Gastroesophageal sphincter (tissue), 4 donors: ENCODE data around the gene NOTO. TPM values are rescaled to one million over a fixed set of nuclear protein-coding genes. Genes with fewer than 3 reads are reported as not detected.

Source experiments
- ATAC-seq: fragments of 150-250 bp; one replicate; pipeline ENCODE4 v1.9.1; 2016; ENCODE audit warnings: mild to moderate bottlenecking, moderate library complexity
- H3K27ac ChIP-seq, 4 donors: fragments of 200-600 bp; sonication (generic) in 3 of 4; 1 replicate in 3 of 4; 2 replicates in 1 of 4; pipeline ENCODE4 v1.5.1; 2016 to 2019
- H3K27me3 ChIP-seq: fragments of 200-600 bp; sonication (generic); one replicate; pipeline ENCODE4 v1.5.1; 2019
- H3K36me3 ChIP-seq, 2 donors: fragments of 200-600 bp; sonication (generic); one replicate each; pipeline ENCODE4 v1.5.1; 2019; ENCODE audit warnings: control low read depth in 1 of 2
- H3K4me1 ChIP-seq, 3 donors: fragments of 200-600 bp; sonication (generic); 1 replicate in 2 of 3; 2 replicates in 1 of 3; pipeline ENCODE4 v1.5.1; 2016 to 2019; ENCODE audit warnings: control low read depth in 2 of 3
- H3K4me3 ChIP-seq, 2 donors: fragments of 200-600 bp; sonication (generic); one replicate each; pipeline ENCODE4 v1.5.1; 2019; ENCODE audit warnings: mild to moderate bottlenecking in 1 of 2, moderate library complexity in 1 of 2
- H3K9me3 ChIP-seq, 3 donors: fragments of 200-600 bp; sonication (generic); one replicate each; pipeline ENCODE4 v1.5.1; 2017 to 2019; ENCODE audit warnings: control low read depth in 2 of 3
- EP300 ChIP-seq: sonication (generic); formaldehyde crosslinking; IDR thresholded peaks from one replicate; pipeline ENCODE4 v1.6.1; 2017; ENCODE audit warnings: antibody characterized with exemption, mild to moderate bottlenecking
- POLR2A ChIP-seq, 2 donors: fragments of 450-650 bp; IDR thresholded peaks; one replicate each; pipeline ENCODE4 v1.6.1; 2017; ENCODE audit warnings: antibody characterized with exemption in 2 of 2, mild to moderate bottlenecking in 2 of 2, moderate library complexity in 1 of 2
- POLR2AphosphoS5 ChIP-seq: sonication (generic); formaldehyde crosslinking; IDR thresholded peaks from one replicate; pipeline ENCODE4 v1.6.1; 2017; ENCODE audit warnings: antibody characterized with exemption
- WGBS, 2 donors: methylation state at CpG; one replicate each; pipeline ENCODE4 v1.1.5; 2018; ENCODE audit warnings: low coverage in 1 of 2; 5-methylcytosine and 5-hydroxymethylcytosine counted together
- total RNA-seq, 4 donors: library from RNA; depleted of rRNA; stranded (reverse); fragments of >200 nt; gene quantifications; one replicate each; pipeline ENCODE4 v1.1.0, GENCODE V29; 2016
- TF ChIP-seq, protein P1 (sequence below), 4 experiments: fragments of 200-600 bp in 2 of 4; fragments of 450-650 bp in 2 of 4; sonication (generic) in 1 of 4; IDR thresholded peaks; one replicate each; pipeline ENCODE4 v1.5.1; 2017 to 2019; ENCODE audit warnings: antibody characterized with exemption in 4 of 4, mild to moderate bottlenecking in 2 of 4, moderate library complexity in 2 of 4

NOTO gene
- total RNA-seq, 4 donors from 2014 or later, result not detected

- no peak overlapping the region for H3K4me3 ChIP-seq
- no peak for ATAC-seq
- 44 to 64% methylated on average over 1 of the region's 1 CpG for WGBS, 2 donors
These were observed 34.8 kb downstream of the NOTO start for GRCh38 chr2:73237168-73237567.

GRCh38 chr2:73238149-73238548, 35.8 kb downstream of the NOTO start:
- Histone ChIP-seq H3K4me3 (no peak overlapping the region), H3K27me3 (no peaks in the 10 kb centered on the region), H3K27ac (no peak overlapping the region), H3K4me1 (peaks cover 0 to 51% (median 12%) of the 10 kb centered on the region in 3 donors), H3K36me3 (peaks cover 0 to 52% of the 10 kb centered on the region in 2 donors), H3K9me3 (no peaks in the 10 kb centered on the region)
- ATAC-seq, result no peak
- 40 to 44% methylated on average over 1 to 2 of the region's 3 CpGs for WGBS, 2 donors
- TF ChIP-seq, protein P1, sequence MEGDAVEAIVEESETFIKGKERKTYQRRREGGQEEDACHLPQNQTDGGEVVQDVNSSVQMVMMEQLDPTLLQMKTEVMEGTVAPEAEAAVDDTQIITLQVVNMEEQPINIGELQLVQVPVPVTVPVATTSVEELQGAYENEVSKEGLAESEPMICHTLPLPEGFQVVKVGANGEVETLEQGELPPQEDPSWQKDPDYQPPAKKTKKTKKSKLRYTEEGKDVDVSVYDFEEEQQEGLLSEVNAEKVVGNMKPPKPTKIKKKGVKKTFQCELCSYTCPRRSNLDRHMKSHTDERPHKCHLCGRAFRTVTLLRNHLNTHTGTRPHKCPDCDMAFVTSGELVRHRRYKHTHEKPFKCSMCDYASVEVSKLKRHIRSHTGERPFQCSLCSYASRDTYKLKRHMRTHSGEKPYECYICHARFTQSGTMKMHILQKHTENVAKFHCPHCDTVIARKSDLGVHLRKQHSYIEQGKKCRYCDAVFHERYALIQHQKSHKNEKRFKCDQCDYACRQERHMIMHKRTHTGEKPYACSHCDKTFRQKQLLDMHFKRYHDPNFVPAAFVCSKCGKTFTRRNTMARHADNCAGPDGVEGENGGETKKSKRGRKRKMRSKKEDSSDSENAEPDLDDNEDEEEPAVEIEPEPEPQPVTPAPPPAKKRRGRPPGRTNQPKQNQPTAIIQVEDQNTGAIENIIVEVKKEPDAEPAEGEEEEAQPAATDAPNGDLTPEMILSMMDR (IDR thresholded peaks at IDR 0.05), result no peak
- TF ChIP-seq POLR2AphosphoS5 (no peak), EP300 (no peak), POLR2A (IDR thresholded peaks at IDR 0.05) (no peak)

More at GRCh38 chr2:73237168-73237567, 34.8 kb downstream of the NOTO start:
- no peak overlapping the region for H3K27ac ChIP-seq
- H3K27me3 ChIP-seq, result no peaks in the 10 kb centered on the region
- peaks cover 0 to 56% (median 15%) of the 10 kb centered on the region in 3 donors for H3K4me1 ChIP-seq
- no peaks in the 10 kb centered on the region for H3K9me3 ChIP-seq
- peaks cover 0 to 42% of the 10 kb centered on the region in 2 donors for H3K36me3 ChIP-seq
- TF ChIP-seq POLR2A (IDR thresholded peaks at IDR 0.05) (no peak), EP300 (no peak), POLR2AphosphoS5 (no peak)
- TF ChIP-seq, protein P1 (IDR thresholded peaks at IDR 0.05), result no peak

DNA sequence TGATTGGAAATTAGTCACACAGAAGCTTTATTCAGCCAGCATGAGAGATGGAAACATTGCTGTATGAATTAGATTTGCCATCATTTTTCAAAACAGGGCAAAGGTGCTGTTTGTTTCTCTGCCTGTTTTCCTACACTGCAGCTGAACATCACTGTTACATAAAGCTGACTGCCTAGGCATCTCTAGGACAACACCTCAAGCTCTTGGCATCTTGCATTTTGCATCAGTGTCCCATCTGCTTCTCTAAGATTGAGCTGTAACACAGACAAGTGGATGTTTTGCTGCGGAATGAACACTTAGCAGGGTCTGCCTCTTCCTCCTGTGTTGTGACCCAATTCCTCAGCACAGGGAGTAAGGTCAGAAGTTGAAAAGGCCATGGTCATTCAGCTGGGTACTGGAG, 36.6 kb downstream of the NOTO start:
- no peak for ATAC-seq
- peaks cover 0 to 61% of the 10 kb centered on the region in 2 donors for H3K36me3 ChIP-seq
- 80 to 100% methylated on average over 1 of the region's 1 CpG for WGBS, 2 donors

DNA sequence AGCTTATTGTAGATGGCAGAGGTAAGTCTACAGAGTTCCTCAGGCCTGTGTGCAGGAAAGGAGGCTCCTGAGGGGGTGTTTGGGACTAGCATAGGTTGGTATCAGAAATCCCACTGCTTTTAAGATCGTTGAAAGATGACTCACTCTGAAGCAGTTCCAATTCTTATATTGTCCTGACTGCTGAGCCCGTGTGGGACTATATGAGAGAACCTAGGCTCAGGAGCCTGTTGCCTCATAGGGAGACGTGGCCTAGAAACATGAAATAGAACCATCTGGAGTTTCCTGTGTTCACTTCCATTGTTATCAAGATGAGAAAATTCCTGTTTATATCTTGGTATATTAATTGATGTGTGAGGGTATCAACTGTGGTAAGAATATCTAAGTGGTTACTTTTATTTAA, 37.4 kb downstream of the NOTO start:
- peaks cover 0 to 48% (median 12%) of the 10 kb centered on the region in 3 donors for H3K4me1 ChIP-seq

More for the DNA sequence above, 36.6 kb downstream of the NOTO start:
- peaks cover 0 to 51% (median 12%) of the 10 kb centered on the region in 3 donors for H3K4me1 ChIP-seq
- H3K27ac ChIP-seq, result no peak overlapping the region
- no peak for TF ChIP-seq POLR2AphosphoS5
- TF ChIP-seq, protein P1 (IDR thresholded peaks at IDR 0.05), result no peak
- no peak for TF ChIP-seq POLR2A (IDR thresholded peaks at IDR 0.05)
- TF ChIP-seq EP300, result no peak
- H3K27me3 ChIP-seq, result no peaks in the 10 kb centered on the region
- H3K9me3 ChIP-seq, result no peaks in the 10 kb centered on the region
- H3K4me3 ChIP-seq, result no peak overlapping the region

More for the DNA sequence above, 37.4 kb downstream of the NOTO start:
- Histone ChIP-seq H3K27ac (no peak overlapping the region), H3K36me3 (peaks cover 0 to 69% of the 10 kb centered on the region in 2 donors), H3K27me3 (no peaks in the 10 kb centered on the region), H3K9me3 (no peaks in the 10 kb centered on the region), H3K4me3 (no peak overlapping the region)
- 40 to 57% methylated on average over 1 to 3 of the region's 3 CpGs for WGBS, 2 donors
- ATAC-seq, result no peak
- no peak for TF ChIP-seq POLR2AphosphoS5
- TF ChIP-seq EP300, result no peak
- TF ChIP-seq, protein P1 (IDR thresholded peaks at IDR 0.05), result no peak
- no peak for TF ChIP-seq POLR2A (IDR thresholded peaks at IDR 0.05)
